ENCODE results near the gene RPTOR.
"Not testable (repeated sequence)": the region's sequence is repeated elsewhere in the genome, so short reads cannot be mapped to it uniquely, and the experiment has no call there.

Gene RPTOR

DNA sequence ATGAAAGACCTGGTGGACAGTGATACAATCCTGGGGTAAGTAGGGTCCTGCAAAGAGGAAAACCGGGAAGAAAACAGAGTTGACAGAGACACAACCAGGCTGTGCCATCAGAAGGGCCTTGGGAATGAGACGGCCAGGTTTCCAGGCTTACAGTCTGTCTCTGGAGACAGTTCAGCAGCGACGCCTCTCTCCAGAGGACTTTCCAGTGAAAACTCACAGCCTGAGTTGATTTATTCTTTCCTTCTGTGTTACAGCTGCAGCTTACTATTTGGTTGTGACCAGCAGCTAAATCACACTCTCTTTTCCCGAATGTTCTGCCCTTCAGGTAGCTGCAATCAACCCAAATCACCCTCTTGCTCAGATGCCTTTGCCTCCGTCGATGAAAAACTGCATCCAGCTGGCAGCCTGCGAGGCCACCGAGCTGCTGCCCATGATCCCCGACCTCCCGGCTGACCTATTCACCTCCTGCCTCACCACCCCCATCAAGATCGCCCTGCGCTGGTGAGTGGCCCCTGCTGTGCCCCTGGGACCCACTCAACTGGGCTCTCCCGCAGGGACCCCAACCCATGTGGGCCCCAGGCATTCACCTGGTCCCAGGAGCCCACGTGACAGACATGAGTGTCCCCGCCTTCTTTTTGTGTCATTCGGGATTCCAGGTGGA lies 209.2 kb downstream of the RPTOR start:
- DNase-seq = no peak

DNA sequence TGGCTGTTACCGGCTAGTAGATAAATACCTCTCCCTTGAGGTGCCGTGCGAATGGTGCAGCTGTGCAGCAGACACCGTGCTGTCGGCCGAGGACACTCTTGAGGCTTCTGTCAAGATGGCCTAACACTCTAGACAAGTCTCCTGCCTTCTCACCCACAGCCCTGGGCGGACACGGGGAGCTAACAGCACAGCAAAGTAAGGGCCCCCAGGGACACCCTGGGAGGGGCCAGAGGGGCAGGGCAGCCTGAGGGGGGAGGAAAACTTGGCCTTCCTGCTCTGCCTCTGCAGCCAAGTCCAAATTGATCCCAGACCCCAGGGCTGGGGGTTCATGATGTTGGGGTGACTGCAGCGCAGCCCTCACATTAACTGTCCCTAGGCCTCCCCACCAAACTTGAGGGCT lies 210.2 kb downstream of the RPTOR start:
- DNase-seq = no peak

DNA sequence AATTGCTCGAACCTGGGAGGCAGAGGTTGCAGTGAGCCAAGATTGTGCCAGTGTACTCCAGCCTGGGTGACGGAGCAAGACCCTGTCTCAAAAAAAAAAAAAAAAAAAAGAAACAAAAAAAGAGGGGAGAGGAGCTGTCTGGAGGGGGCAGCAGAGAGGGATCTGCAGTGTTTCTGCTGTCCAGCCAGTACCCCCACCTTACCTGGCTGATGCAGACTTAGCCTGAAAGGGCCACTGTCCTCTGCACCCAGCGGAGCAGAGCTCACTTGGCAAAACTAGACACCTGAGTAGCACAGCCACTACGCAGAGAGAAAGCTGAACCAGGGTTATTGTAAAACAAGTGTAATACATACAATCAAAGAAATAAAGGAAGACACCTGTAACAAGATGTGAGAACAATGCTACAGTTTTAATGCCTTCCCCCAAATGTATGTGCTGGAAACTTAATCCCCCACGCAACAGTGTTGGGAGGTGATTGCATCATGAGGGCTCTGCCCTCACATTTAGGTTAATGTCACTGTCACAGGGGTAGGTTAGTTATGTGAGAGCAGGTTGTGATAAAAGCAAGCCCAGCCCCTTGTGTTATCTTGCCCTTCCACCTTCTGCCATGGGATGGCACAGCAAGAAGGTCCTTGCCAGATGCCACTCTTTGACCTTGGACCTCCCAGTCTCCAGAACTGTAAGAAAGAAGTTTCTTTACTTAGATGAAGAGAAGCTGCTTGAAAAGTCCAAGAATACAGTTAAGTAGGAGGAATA lies 211.2 kb downstream of the RPTOR start:
- no peak for DNase-seq

DNA sequence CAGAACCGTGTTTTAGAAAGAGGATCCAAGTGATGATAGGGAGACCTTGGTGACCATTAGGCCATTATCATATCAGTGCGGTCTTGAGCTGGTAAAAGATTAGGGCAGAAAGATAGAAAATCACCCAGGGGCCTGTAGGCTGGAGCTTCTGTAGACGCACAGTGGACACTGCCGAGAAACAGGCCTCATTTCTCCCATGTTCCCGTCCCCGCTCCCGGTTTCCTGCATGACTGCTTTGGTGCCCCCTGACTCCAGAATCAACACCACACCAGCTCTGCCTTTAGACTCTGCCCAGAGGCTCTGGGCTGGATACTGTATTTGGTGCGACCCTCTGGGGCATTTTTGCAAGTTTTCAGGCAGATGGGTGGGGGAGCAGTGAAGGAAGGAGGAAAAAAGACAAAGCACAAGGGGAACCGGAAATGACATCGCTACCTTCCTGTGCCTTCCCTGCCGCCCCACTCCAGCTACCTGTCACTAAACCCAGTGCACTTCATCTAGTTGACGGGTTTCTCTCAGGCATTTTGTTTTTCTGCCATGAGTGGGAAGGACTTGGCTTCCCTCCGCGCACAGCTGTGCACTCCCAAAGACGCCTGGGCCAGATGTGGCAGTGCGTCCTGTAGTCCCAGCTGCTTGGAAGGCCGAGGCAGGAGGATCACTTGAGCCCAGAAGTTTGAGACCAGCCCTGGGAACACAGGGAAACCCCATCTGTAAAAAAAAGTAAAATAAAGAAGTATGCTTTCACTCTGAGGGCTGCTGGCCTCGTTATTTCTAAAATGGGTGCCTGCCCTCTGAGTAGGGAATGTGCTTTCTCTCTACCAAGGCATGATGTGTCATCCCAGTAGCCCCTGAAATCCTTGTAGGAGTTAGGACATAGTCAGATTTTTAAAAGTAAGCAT lies 214.1 kb downstream of the RPTOR start:
- no peak for DNase-seq

- DNase-seq = no peak
These were observed 214.7 kb downstream of the RPTOR start for GRCh38 chr17:80759377-80759673.

DNA sequence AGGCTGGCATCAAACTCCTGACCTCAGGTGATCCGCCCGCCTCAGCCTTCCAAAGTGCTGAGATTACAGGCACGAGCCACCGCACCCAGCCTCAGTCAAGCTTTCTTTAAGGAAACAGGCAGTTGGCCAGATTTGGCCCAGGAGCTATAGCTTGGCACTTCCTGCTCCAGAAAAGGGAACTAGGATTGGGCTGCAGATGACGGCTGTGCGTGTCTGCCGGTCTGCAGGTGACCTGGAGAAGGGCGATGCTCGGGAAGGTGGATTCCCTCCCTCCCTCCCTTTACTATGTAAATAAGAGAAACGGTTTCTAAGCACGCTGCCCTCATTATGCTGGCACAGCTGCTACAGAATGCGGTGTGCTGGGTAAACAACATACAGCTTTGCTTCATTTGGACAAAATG lies 215.9 kb downstream of the RPTOR start:
- peak; percentile 92 for DNase-seq

GRCh38 chr17:80761110-80761871 lies 216.7 kb downstream of the RPTOR start:
- peak; percentile 63 for DNase-seq

- no peak for DNase-seq
These were observed 217.4 kb downstream of the RPTOR start for GRCh38 chr17:80762076-80762475.

DNA sequence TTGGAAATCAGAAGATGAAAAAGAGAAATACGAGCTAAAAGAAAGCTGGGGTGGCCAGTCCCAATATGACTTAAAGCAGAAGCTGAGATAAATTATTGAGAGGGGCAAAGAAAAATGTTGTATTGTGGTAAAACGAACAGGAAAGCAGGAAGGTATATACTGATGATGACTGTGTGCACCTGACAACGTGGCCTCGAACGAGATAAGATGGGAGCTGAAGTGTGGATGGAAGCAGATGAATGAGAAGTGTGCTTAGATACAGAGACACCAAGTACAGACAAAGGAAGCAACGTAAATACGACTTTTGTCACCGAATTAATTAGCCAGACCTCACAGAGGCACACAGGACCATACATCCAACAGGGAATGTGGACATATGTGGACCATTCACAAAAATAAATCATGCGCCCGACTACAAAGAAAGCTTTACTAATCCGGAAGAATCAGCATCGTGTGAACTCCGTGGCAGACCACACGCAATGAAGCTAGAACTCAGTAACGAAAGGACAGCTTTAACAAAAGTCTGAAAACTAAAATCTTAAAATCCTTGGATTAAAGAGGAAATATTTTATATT lies 218.7 kb downstream of the RPTOR start:
- no peak for DNase-seq

DNA sequence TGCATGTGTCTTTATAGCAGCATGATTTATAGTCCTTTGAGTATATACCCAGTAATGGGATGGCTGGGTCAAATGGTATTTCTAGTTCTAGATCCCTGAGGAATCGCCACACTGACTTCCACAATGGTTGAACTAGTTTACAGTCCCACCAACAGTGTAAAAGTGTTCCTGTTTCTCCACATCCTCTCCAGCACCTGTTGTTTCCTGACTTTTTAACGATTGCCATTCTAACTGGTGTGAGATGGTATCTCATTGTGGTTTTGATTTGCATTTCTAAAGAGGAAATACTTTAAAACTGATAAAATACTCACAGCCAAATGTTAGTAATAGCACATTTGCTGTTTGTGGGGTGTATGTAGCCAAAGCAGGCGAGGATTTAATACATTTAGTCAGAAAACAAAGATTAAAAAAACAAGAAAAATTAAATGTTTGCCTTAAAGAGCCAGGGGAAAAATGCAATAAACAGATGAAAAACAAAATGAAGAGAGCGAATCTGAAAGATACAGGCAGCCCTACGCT lies 220.0 kb downstream of the RPTOR start:
- DNase-seq = not testable (repeated sequence)

GRCh38 chr17:80765241-80765961 lies 220.8 kb downstream of the RPTOR start:
- DNase-seq = no peak

- DNase-seq = no peak
These were observed 221.7 kb downstream of the RPTOR start for GRCh38 chr17:80766290-80766855.

DNA sequence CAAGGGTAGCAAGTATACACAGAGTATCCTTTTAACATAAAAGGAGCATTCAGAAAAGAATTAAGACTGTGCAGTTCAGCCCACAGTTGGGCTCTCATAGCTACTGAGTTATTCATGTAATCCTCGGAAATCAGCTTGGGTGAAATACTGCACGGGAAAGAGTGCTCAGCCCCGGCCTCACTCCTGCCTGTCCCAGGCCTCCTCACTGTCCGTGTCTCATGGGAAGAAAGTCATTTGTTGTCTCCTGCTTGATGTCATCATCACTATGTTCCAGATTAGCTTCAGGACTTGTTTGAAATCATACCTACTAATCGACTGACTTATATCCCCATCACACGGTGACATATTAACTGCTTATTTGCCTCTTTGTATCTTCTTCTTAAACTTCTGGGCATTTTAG lies 223.8 kb downstream of the RPTOR start:
- DNase-seq = no peak

- no peak for DNase-seq
These were observed 224.3 kb downstream of the RPTOR start for GRCh38 chr17:80768936-80769335.

- DNase-seq = no peak
These were observed 224.9 kb downstream of the RPTOR start for GRCh38 chr17:80769516-80769915.

GRCh38 chr17:80769936-80770625 lies 225.4 kb downstream of the RPTOR start:
- DNase-seq = no peak

DNA sequence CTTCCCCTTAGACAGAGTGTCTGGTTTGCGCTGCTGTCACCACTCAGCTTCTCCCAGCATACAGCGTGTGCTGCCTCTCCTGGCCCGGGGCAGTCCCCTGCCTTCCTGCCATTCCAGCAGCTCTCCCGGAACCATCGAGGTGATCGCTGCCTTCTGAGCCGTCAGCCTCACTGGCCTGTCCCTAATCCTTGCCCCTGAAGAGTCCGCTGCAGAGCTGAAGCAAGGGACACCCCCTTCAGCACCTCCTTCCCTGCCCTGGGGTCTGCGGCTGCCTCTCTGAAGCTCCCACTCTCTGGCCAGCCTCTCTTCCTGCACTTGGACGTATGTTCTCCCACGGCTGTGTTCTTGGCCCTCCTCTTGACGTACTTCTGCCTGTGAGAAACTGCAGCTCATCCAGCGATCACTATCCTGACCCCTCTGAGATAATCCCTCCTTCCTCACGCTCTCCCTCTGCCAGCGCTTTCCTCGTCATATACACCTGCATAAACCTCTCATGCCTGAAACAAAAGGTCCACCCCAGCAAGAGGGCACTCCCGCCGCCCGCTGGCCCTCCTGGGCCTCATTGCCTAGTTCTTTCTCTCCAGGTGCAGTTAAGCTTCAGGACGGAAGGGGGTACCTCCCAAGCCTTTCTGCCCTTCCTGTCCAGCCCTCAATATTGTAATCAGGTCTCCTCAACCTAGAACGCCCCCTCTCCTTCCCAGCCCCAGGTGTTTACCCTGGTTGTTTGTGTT lies 226.4 kb downstream of the RPTOR start:
- no peak for DNase-seq

- DNase-seq = no peak
These were observed 227.0 kb downstream of the RPTOR start for GRCh38 chr17:80771612-80772005.

- no peak for DNase-seq
These were observed 228.2 kb downstream of the RPTOR start for GRCh38 chr17:80772906-80773242.
